ENCODE measurements around the gene ELMO1.

- TF ChIP-seq CTCF (conservative IDR thresholded peaks at IDR 0.05; ENCODE audit: low read depth, low read length) (no peak), EZH2phosphoT487 (IDR thresholded peaks at IDR 0.05; ENCODE audit: borderline replicate concordance, low read length) (no peak)
These were observed 542.8 kb downstream of the ELMO1 start for GRCh38 chr7:36905841-36906240.
